CD14-positive monocyte (primary cell): ENCODE measurements around the gene DDX20. TPM values are rescaled to one million over a fixed set of nuclear protein-coding genes. Genes with fewer than 3 reads are reported as not detected.
A peak's percentile ranks its signal among the peaks of the same experiment; 100 is the strongest.

Source experiments
- DNase-seq, 3 donors: peaks; one replicate each; pipeline ENCODE4 v3.0.0-alpha.2; 2011 to 2022
- H2AFZ ChIP-seq: 2 replicates; pipeline ENCODE4 v1.6.0; 2012; ENCODE audit warnings: mild to moderate bottlenecking, low read depth, low read length, inconsistent platforms; ENCODE audit not compliant: insufficient read depth, poor library complexity, severe bottlenecking
- H3K27ac ChIP-seq, 2 donors: 1 replicate in 1 of 2; 2 replicates in 1 of 2; pipeline ENCODE4 v1.5.1; 2012 to 2013; ENCODE audit warnings: low read length in 2 of 2, control low read depth in 1 of 2, inconsistent platforms in 1 of 2, low read depth in 1 of 2, mild to moderate bottlenecking in 1 of 2
- H3K27me3 ChIP-seq, 2 donors: one replicate each; pipeline versions ENCODE4 v1.6.0 to v1.6.1; 2011 to 2013; ENCODE audit warnings: low read length in 2 of 2; ENCODE audit not compliant: control insufficient read depth in 2 of 2, insufficient read depth in 2 of 2
- H3K36me3 ChIP-seq, 2 donors: replicated peaks in 1 of 2; 1 replicate in 1 of 2; 2 replicates in 1 of 2; pipeline versions ENCODE4 v1.5.1 to v1.6.1; 2012 to 2013; ENCODE audit warnings: low read length in 2 of 2, control low read depth in 1 of 2, inconsistent platforms in 1 of 2, mild to moderate bottlenecking in 1 of 2; ENCODE audit not compliant: insufficient read depth in 2 of 2, control insufficient read depth in 1 of 2
- H3K4me1 ChIP-seq, 2 donors: 1 replicate in 1 of 2; 2 replicates in 1 of 2; pipeline versions ENCODE4 v1.5.1 to v1.6.1; 2012 to 2013; ENCODE audit warnings: low read length in 2 of 2, control low read depth in 1 of 2, inconsistent platforms in 1 of 2, mild to moderate bottlenecking in 1 of 2, moderate library complexity in 1 of 2; ENCODE audit not compliant: insufficient read depth in 2 of 2, control insufficient read depth in 1 of 2
- H3K4me2 ChIP-seq: replicated peaks from 2 replicates; pipeline ENCODE3; 2012; ENCODE audit warnings: low read length, moderate library complexity, mild to moderate bottlenecking; ENCODE audit not compliant: poor library complexity, severe bottlenecking; ENCODE audit errors: extremely low read depth
- H3K4me3 ChIP-seq, 3 experiments: fragments of 200-600 bp in 1 of 3; sonication (generic) in 1 of 3; replicated peaks in 1 of 3; 1 replicate in 2 of 3; 2 replicates in 1 of 3; pipeline ENCODE4 v1.5.1; 2011 to 2013; ENCODE audit warnings: low read length in 3 of 3, mild to moderate bottlenecking in 3 of 3, control low read depth in 2 of 3, low read depth in 2 of 3, inconsistent platforms in 1 of 3, moderate library complexity in 1 of 3
- H3K79me2 ChIP-seq: 2 replicates; pipeline ENCODE4 v1.6.0; 2012; ENCODE audit warnings: mild to moderate bottlenecking, control low read depth, inconsistent platforms, low read length, moderate library complexity; ENCODE audit not compliant: insufficient read depth
- H3K9ac ChIP-seq: 2 replicates; pipeline ENCODE4 v1.6.0; 2017; ENCODE audit warnings: low read length, mild to moderate bottlenecking; ENCODE audit not compliant: insufficient read depth, poor library complexity, severe bottlenecking
- H3K9me3 ChIP-seq, 2 donors: replicated peaks in 1 of 2; 1 replicate in 1 of 2; 2 replicates in 1 of 2; pipeline versions ENCODE4 v1.5.1 to v1.6.1; 2012 to 2013; ENCODE audit warnings: low read length in 2 of 2, control low read depth in 1 of 2; ENCODE audit not compliant: control insufficient read depth in 1 of 2, insufficient read depth in 1 of 2
- H4K20me1 ChIP-seq: 2 replicates; pipeline ENCODE4 v1.6.0; 2012; ENCODE audit warnings: mild to moderate bottlenecking, low read length, control low read depth, moderate library complexity; ENCODE audit not compliant: insufficient read depth
- H3K27ac Mint-ChIP-seq, 7 donors: one replicate each; pipeline ENCODE4 v1.8.0; 2020; ENCODE audit warnings: mild to moderate bottlenecking in 7 of 7, mixed read lengths in 7 of 7, moderate library complexity in 6 of 7, inconsistent platforms in 2 of 7
- H3K27me3 Mint-ChIP-seq, 3 donors: one replicate each; pipeline ENCODE4 v1.8.0; 2021 to 2022; ENCODE audit warnings: low read depth in 3 of 3, mild to moderate bottlenecking in 3 of 3, mixed read lengths in 3 of 3, moderate library complexity in 3 of 3, inconsistent platforms in 1 of 3
- H3K36me3 Mint-ChIP-seq, 2 donors: one replicate each; pipeline ENCODE4 v1.8.0; 2020; ENCODE audit warnings: mixed read lengths in 2 of 2, inconsistent platforms in 1 of 2, mild to moderate bottlenecking in 1 of 2
- H3K4me1 Mint-ChIP-seq: one replicate; pipeline ENCODE4 v1.8.0; 2020; ENCODE audit warnings: mild to moderate bottlenecking, mixed read lengths
- H3K4me3 Mint-ChIP-seq, 2 donors: one replicate each; pipeline ENCODE4 v1.8.0; 2020; ENCODE audit warnings: mild to moderate bottlenecking in 2 of 2, mixed read lengths in 2 of 2, moderate library complexity in 1 of 2
- H3K9me3 Mint-ChIP-seq, 7 donors: one replicate each; pipeline ENCODE4 v1.8.0; 2020 to 2022; ENCODE audit warnings: mixed read lengths in 7 of 7, mild to moderate bottlenecking in 6 of 7, moderate library complexity in 6 of 7, inconsistent platforms in 2 of 7
- CTCF ChIP-seq: fragments of 200-600 bp; IDR thresholded peaks from one replicate; pipeline ENCODE4 v1.8.0; 2022; ENCODE audit warnings: antibody characterized with exemption, mild to moderate bottlenecking
- WGBS: methylation state at CpG from one replicate; pipeline ENCODE4 v1.1.5; 2013; ENCODE audit warnings: missing lambda C conversion rate; ENCODE audit not compliant: insufficient coverage; 5-methylcytosine and 5-hydroxymethylcytosine counted together
- intact Hi-C, 2 donors: fragments of 100-400 bp; cut with micrococcal nuclease; formaldehyde crosslinking; loops; one replicate each; pipeline versions ENCODE4 v1.15.0 to v1.15.1; 2023
- polyA plus RNA-seq, 3 donors: library from polyadenylated mRNA; depleted of rRNA in 1 of 3; unstranded in 2 of 3; stranded (reverse) in 1 of 3; fragments of 300-500 nt in 2 of 3; fragments of >200 nt in 1 of 3; fragmentation: Illumina TruSeq in 2 of 3; gene quantifications; 1 replicate in 2 of 3; 2 replicates in 1 of 3; pipeline ENCODE4 v1.2.3, GENCODE V29; 2012 to 2021

The DDX20 gene
- polyA plus RNA-seq, 3 donors = 3.1 to 4.1 (median 4.0) TPM

DNA sequence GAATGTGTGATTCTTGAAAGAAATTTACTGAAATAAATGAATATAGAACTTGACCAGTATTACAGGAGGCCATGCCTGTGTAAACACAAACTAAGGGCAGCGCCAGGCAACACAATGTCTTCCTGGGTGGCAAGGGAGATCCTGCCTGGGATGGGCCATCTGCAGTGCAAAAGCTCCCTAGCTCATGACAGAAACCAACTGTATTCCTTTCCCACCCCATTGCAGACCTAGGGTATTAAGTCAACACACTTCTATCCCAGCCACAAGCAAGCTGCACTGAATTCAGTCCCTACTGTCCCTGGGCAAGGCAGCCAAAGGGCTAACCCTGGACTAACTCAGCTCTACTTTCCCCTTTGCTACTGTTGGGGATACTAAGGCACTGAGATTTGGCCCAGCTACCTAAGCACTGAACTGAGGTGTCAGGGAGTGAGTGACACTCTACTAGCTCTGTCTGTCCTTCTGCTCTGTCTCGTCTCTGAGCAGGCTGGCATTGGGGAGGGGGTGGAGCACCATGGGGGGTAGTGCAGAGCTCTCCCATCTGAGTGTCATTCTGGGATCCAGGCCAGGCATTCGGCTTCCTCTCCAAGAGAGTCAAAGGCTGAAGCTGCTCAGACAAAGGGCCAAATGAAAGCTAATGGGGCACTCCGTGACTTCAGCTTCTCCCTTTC is 19.0 kb upstream of the DDX20 start:
- H3K9me3 ChIP-seq = peaks cover 0 to 4% of the 10 kb centered on the region in 2 donors
- H3K27me3 ChIP-seq = peaks cover 10 to 35% of the 10 kb centered on the region in 2 donors
- no peak overlapping the region for H3K4me2 ChIP-seq
- peaks cover 78 to 83% of the 10 kb centered on the region in 2 donors for H3K4me1 ChIP-seq
- peaks cover 0 to 19% (median 6%) of the 10 kb centered on the region in 7 donors for H3K9me3 Mint-ChIP-seq
- H3K36me3 Mint-ChIP-seq = peaks cover 20 to 29% of the 10 kb centered on the region in 2 donors
- no peak for DNase-seq
- H3K4me3 ChIP-seq = no peak overlapping the region
- intact Hi-C loops = loop anchor here (10.0 kb wide), 4 partner anchors 122 to 772 kb away; partner anchors contain the start of genes ADORA3 (in 1 of the 2), DENND2D (in 1 of the 2), LRIF1 (in 1 of the 2) and RAP1A (in 1 of the 2)
- no peaks in the 10 kb centered on the region for H3K79me2 ChIP-seq
- no peak for TF ChIP-seq CTCF
- no peak overlapping the region for H3K9ac ChIP-seq
- peaks cover 31 to 50% (median 41%) of the 10 kb centered on the region in 3 donors for H3K27me3 Mint-ChIP-seq
- peak overlapping the region in 1 of 2 donors; percentile 87 for H3K4me3 Mint-ChIP-seq
- H3K36me3 ChIP-seq = no peaks in the 10 kb centered on the region
- H3K27ac Mint-ChIP-seq = peak overlapping the region in 1 of 7 donors; percentile 18
- WGBS = 71% methylated on average over 3 of the region's 4 CpGs
- no peak overlapping the region for H3K27ac ChIP-seq
- H4K20me1 ChIP-seq = no peaks in the 10 kb centered on the region
- H2AFZ ChIP-seq = no peak overlapping the region
- peaks cover 35% of the 10 kb centered on the region for H3K4me1 Mint-ChIP-seq

- TF ChIP-seq CTCF = no peak
- Mint-ChIP-seq H3K27me3 (peaks cover 39 to 58% (median 49%) of the 10 kb centered on the region in 3 donors), H3K36me3 (peaks cover 13 to 25% of the 10 kb centered on the region in 2 donors), H3K4me3 (peak overlapping the region; percentile 87 to 89), H3K9me3 (peaks cover 0 to 19% (median 6%) of the 10 kb centered on the region in 7 donors), H3K4me1 (peaks cover 31% of the 10 kb centered on the region), H3K27ac (peak overlapping the region; percentile 18 to 89 (median 68))
- no peak for DNase-seq
- H4K20me1 ChIP-seq = no peaks in the 10 kb centered on the region
- H2AFZ ChIP-seq = peak overlapping the region; percentile 83
- H3K36me3 ChIP-seq = no peaks in the 10 kb centered on the region
- intact Hi-C loops = loop anchor here (10.0 kb wide), 4 partner anchors 123 to 773 kb away; partner anchors contain the start of genes ADORA3 (in 1 of the 2), DENND2D (in 1 of the 2), LRIF1 (in 1 of the 2) and RAP1A (in 1 of the 2)
- no peak overlapping the region for H3K27ac ChIP-seq
- H3K4me3 ChIP-seq = peak overlapping the region in 2 of 3 experiments; percentile 63 to 79
- peaks cover 77 to 81% of the 10 kb centered on the region in 2 donors for H3K4me1 ChIP-seq
- H3K27me3 ChIP-seq = peaks cover 15 to 43% of the 10 kb centered on the region in 2 donors
- H3K79me2 ChIP-seq = no peaks in the 10 kb centered on the region
- H3K4me2 ChIP-seq = peak overlapping the region; percentile 79
- WGBS = 50% methylated on average over 2 of the region's 8 CpGs
- H3K9ac ChIP-seq = peak overlapping the region; percentile 77
- H3K9me3 ChIP-seq = peaks cover 0 to 4% of the 10 kb centered on the region in 2 donors
Observed at GRCh38 chr1:111737216-111738132, 18.2 kb upstream of the DDX20 start.
